ENCODE results near the gene SLF1. TPM values are rescaled to one million over a fixed set of nuclear protein-coding genes. Genes with fewer than 3 reads are reported as not detected.

SLF1 gene
- total RNA-seq, 4 donors from 2014 or later, result 2.9 to 14.5 (median 8.7) TPM

GRCh38 chr5:94745786-94746730 is 127.6 kb downstream of the SLF1 start:
- 29 to 30% methylated on average over 5 of the region's 5 CpGs for WGBS, 2 donors
- H3K4me1 ChIP-seq, result no peaks in the 10 kb centered on the region
- no peaks in the 10 kb centered on the region for H3K9me3 ChIP-seq
- no peak for TF ChIP-seq POLR2A (IDR thresholded peaks at IDR 0.05)
- TF ChIP-seq, protein P1, sequence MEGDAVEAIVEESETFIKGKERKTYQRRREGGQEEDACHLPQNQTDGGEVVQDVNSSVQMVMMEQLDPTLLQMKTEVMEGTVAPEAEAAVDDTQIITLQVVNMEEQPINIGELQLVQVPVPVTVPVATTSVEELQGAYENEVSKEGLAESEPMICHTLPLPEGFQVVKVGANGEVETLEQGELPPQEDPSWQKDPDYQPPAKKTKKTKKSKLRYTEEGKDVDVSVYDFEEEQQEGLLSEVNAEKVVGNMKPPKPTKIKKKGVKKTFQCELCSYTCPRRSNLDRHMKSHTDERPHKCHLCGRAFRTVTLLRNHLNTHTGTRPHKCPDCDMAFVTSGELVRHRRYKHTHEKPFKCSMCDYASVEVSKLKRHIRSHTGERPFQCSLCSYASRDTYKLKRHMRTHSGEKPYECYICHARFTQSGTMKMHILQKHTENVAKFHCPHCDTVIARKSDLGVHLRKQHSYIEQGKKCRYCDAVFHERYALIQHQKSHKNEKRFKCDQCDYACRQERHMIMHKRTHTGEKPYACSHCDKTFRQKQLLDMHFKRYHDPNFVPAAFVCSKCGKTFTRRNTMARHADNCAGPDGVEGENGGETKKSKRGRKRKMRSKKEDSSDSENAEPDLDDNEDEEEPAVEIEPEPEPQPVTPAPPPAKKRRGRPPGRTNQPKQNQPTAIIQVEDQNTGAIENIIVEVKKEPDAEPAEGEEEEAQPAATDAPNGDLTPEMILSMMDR (IDR thresholded peaks at IDR 0.05), result no peak
- DNase-seq, result no peak
- H3K27me3 ChIP-seq, result no peaks in the 10 kb centered on the region
- intact Hi-C loops (cut with DNase I), result no loop called here
- H3K36me3 ChIP-seq, result no peaks in the 10 kb centered on the region
- H3K4me3 ChIP-seq, result no peak overlapping the region
- H3K27ac ChIP-seq, result no peak overlapping the region

DNA sequence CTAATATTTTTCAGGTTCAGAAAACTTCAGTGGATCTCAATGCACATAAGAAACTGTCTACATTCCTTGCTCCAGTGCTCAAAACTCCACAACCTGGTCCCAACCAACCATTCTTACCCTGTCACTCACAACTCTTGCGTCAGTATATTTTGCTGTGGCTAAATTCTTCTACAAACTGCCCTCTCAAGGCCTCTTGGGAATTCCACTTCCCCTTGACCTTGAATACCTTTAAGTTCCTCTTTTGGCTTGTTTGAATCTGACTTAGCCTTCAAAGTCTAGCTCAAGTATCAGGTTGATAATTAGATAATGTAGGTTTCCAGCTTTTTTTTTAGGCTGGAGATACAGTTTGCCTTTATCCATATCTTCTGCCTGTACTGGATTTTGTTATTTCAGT is 128.3 kb downstream of the SLF1 start:
- H3K36me3 ChIP-seq, result no peaks in the 10 kb centered on the region
- H3K9me3 ChIP-seq, result no peaks in the 10 kb centered on the region
- DNase-seq, result no peak
- no peak overlapping the region for H3K4me3 ChIP-seq
- H3K27ac ChIP-seq, result no peak overlapping the region
- no peaks in the 10 kb centered on the region for H3K4me1 ChIP-seq
- 70 to 77% methylated on average over 1 of the region's 1 CpG for WGBS, 2 donors
- H3K27me3 ChIP-seq, result no peaks in the 10 kb centered on the region
- TF ChIP-seq POLR2A (IDR thresholded peaks at IDR 0.05), result no peak
- TF ChIP-seq, protein P1 (IDR thresholded peaks at IDR 0.05), result no peak
- intact Hi-C loops (cut with DNase I), result no loop called here

Other genes starting within 250 kb of the SLF1 start
- gene KIAA0825, start 65 bp upstream of the SLF1 start, total RNA-seq, result 1 to 10 TPM; 1.8 to 3.4 (median 2.6) TPM